H1 (cell line): ENCODE measurements around the gene PTK6. TPM values are rescaled to one million over a fixed set of nuclear protein-coding genes. Genes with fewer than 3 reads are reported as not detected.

ENCODE experiments used
- CTCF ChIA-PET: fragments of 300-600 bp; sonication (Branson Sonifier 250); formaldehyde crosslinking; loops from one replicate; lab custom pipeline; 2021; ENCODE audit not compliant: partially characterized antibody; lab: Charles Lee
- POLR2A ChIA-PET: fragments of 300-600 bp; sonication (Branson Sonifier 250); formaldehyde crosslinking; loops from one replicate; lab custom pipeline; 2021; ENCODE audit warnings: inconsistent platforms; ENCODE audit not compliant: partially characterized antibody; lab: Charles Lee
- DNase-seq, 2 experiments: peaks; one replicate each; pipeline versions ENCODE4 v3.0.0 to v3.0.0-alpha.2; 2010 to 2022; ENCODE audit warnings: low spot score in 2 of 2, low read depth in 1 of 2, mixed read lengths in 1 of 2
- FAIRE-seq: peaks from 2 replicates; lab custom pipeline; 2011; peaks lifted over from hg19 to GRCh38; lab: Jason Lieb, UNC
- H2AFZ ChIP-seq: 2 replicates; pipeline ENCODE4 v1.8.1; 2012; ENCODE audit warnings: low read length, inconsistent platforms
- H2AK5ac ChIP-seq: 2 replicates; pipeline ENCODE4 v1.6.1; 2013; ENCODE audit warnings: low read depth, low read length
- H2BK120ac ChIP-seq: replicated peaks from 2 replicates; pipeline ENCODE3; 2013; ENCODE audit warnings: low read depth, low read length, inconsistent platforms
- H2BK12ac ChIP-seq: 2 replicates; pipeline ENCODE4 v1.6.1; 2013; ENCODE audit warnings: low read depth, low read length
- H2BK15ac ChIP-seq: 2 replicates; pipeline ENCODE4 v1.6.1; 2013; ENCODE audit warnings: low read length
- H2BK20ac ChIP-seq: 2 replicates; pipeline ENCODE4 v1.6.1; 2013; ENCODE audit warnings: low read length
- H2BK5ac ChIP-seq: 2 replicates; pipeline ENCODE4 v1.6.1; 2013; ENCODE audit warnings: low read depth, low read length
- H3K14ac ChIP-seq: 2 replicates; pipeline ENCODE4 v1.6.1; 2013; ENCODE audit warnings: inconsistent platforms; ENCODE audit not compliant: insufficient read length
- H3K18ac ChIP-seq: 2 replicates; pipeline ENCODE4 v1.6.1; 2013; ENCODE audit warnings: low read length; ENCODE audit errors: extremely low read depth
- H3K23ac ChIP-seq: 2 replicates; pipeline ENCODE4 v1.6.1; 2013; ENCODE audit warnings: inconsistent platforms; ENCODE audit not compliant: insufficient read length
- H3K23me2 ChIP-seq: 2 replicates; pipeline ENCODE4 v1.6.1; 2013; ENCODE audit warnings: low read depth, low read length
- H3K27ac ChIP-seq: 2 replicates; pipeline ENCODE4 v1.6.1; 2011; ENCODE audit warnings: low read depth, low read length, inconsistent platforms
- H3K27me3 ChIP-seq, 4 experiments: replicated peaks in 1 of 4; 1 replicate in 1 of 4; 2 replicates in 3 of 4; pipeline versions ENCODE4 v1.6.1 to v1.8.1; 2011 to 2013; ENCODE audit warnings: low read length in 3 of 4, mild to moderate bottlenecking in 3 of 4, inconsistent platforms in 2 of 4, mixed read lengths in 2 of 4, moderate library complexity in 1 of 4; ENCODE audit not compliant: control insufficient read depth in 3 of 4, insufficient read depth in 3 of 4; ENCODE audit errors: extremely low read depth in 1 of 4
- H3K36me3 ChIP-seq, 4 experiments: 2 replicates each; pipeline versions ENCODE4 v1.6.1 to v1.8.1; 2011 to 2013; ENCODE audit warnings: mild to moderate bottlenecking in 4 of 4, low read length in 3 of 4, moderate library complexity in 2 of 4, control low read depth in 1 of 4, inconsistent platforms in 1 of 4; ENCODE audit not compliant: insufficient read depth in 4 of 4, control insufficient read depth in 2 of 4
- H3K4ac ChIP-seq: replicated peaks from 2 replicates; pipeline ENCODE3; 2013; ENCODE audit warnings: low read length, low read depth, mixed read lengths, inconsistent platforms; ENCODE audit not compliant: insufficient read length
- H3K4me1 ChIP-seq, 4 experiments: replicated peaks in 1 of 4; 1 replicate in 1 of 4; 2 replicates in 3 of 4; pipeline versions ENCODE4 v1.6.1 to v1.8.1; 2011 to 2013; ENCODE audit warnings: low read length in 3 of 4, inconsistent platforms in 2 of 4, mixed read lengths in 1 of 4; ENCODE audit not compliant: insufficient read depth in 4 of 4, control insufficient read depth in 3 of 4
- H3K4me2 ChIP-seq, 2 experiments: 2 replicates each; pipeline versions ENCODE4 v1.6.1 to v1.8.1; 2011 to 2013; ENCODE audit warnings: low read depth in 2 of 2, low read length in 2 of 2, control low read depth in 1 of 2, inconsistent platforms in 1 of 2, mild to moderate bottlenecking in 1 of 2; ENCODE audit not compliant: insufficient read depth in 1 of 2
- H3K4me3 ChIP-seq, 4 experiments: fragments of 200-600, 300-600 bp in 1 of 4; sonication (generic), shearing (Covaris generic), sonication (Bioruptor Twin) in 1 of 4; 2 replicates each; pipeline versions ENCODE4 v1.5.1 to v1.8.1; 2011 to 2016; ENCODE audit warnings: low read length in 4 of 4, low read depth in 3 of 4, control low read depth in 2 of 4, inconsistent platforms in 2 of 4, mild to moderate bottlenecking in 2 of 4, mixed read lengths in 1 of 4, moderate library complexity in 1 of 4; ENCODE audit not compliant: insufficient read depth in 2 of 4; ENCODE audit errors: extremely low read depth in 1 of 4
- H3K56ac ChIP-seq: replicated peaks from 2 replicates; pipeline ENCODE3; 2013; ENCODE audit warnings: low read depth, mild to moderate bottlenecking, mixed read lengths, low read length, inconsistent platforms; ENCODE audit not compliant: insufficient read length
- H3K79me1 ChIP-seq: 2 replicates; pipeline ENCODE4 v1.6.1; 2013; ENCODE audit warnings: low read depth, low read length, control low read depth
- H3K79me2 ChIP-seq, 2 experiments: 2 replicates each; pipeline versions ENCODE4 v1.6.1 to v1.8.1; 2012 to 2013; ENCODE audit warnings: low read length in 2 of 2, mild to moderate bottlenecking in 2 of 2, inconsistent platforms in 1 of 2; ENCODE audit not compliant: insufficient read depth in 2 of 2, control insufficient read depth in 1 of 2
- H3K9ac ChIP-seq, 4 experiments: replicated peaks in 1 of 4; 1 replicate in 1 of 4; 2 replicates in 3 of 4; pipeline versions ENCODE4 v1.6.1 to v1.8.1; 2011 to 2013; ENCODE audit warnings: low read depth in 3 of 4, low read length in 3 of 4, control low read depth in 2 of 4, mild to moderate bottlenecking in 2 of 4, moderate library complexity in 2 of 4, inconsistent platforms in 1 of 4; ENCODE audit errors: extremely low read depth in 1 of 4
- H3K9me3 ChIP-seq, 2 experiments: 2 replicates each; pipeline versions ENCODE4 v1.6.1 to v1.8.1; 2012 to 2013; ENCODE audit warnings: mild to moderate bottlenecking in 2 of 2, moderate library complexity in 2 of 2, control low read depth in 1 of 2, inconsistent platforms in 1 of 2, low read depth in 1 of 2, low read length in 1 of 2, mixed read lengths in 1 of 2; ENCODE audit not compliant: insufficient read depth in 2 of 2
- H4K20me1 ChIP-seq, 2 experiments: replicated peaks in 1 of 2; 2 replicates each; pipeline versions ENCODE3 to v1.8.1; 2011 to 2013; ENCODE audit warnings: inconsistent platforms in 2 of 2, low read length in 2 of 2, mild to moderate bottlenecking in 1 of 2; ENCODE audit not compliant: insufficient read depth in 2 of 2, control insufficient read depth in 1 of 2
- H4K5ac ChIP-seq: 2 replicates; pipeline ENCODE4 v1.6.1; 2013; ENCODE audit warnings: low read length, low read depth, mixed read lengths, inconsistent platforms; ENCODE audit not compliant: insufficient read length
- H4K8ac ChIP-seq: 2 replicates; pipeline ENCODE4 v1.8.0; 2013; ENCODE audit warnings: mild to moderate bottlenecking, moderate library complexity, low read length, inconsistent platforms; ENCODE audit not compliant: insufficient read depth; ENCODE audit errors: extremely low read depth
- H4K91ac ChIP-seq: replicated peaks from 2 replicates; pipeline ENCODE3; 2013; ENCODE audit warnings: low read length, mixed read lengths, inconsistent platforms; ENCODE audit not compliant: insufficient read length
- SP1 ChIP-seq: IDR thresholded peaks from 2 replicates; pipeline ENCODE4 v1.6.1; 2011; ENCODE audit warnings: low read depth, low read length
- TEAD4 ChIP-seq: IDR thresholded peaks from 2 replicates; pipeline ENCODE4 v1.6.1; 2012; ENCODE audit warnings: low read depth, low read length, inconsistent platforms, mixed read lengths
- WGBS, 2 experiments: shearing (Covaris generic) in 1 of 2; methylation state at CpG; one replicate each; pipeline versions ENCODE4 v1.1.6 to v1.1.7; 2013 to 2015; ENCODE audit warnings: low lambda C conversion rate in 2 of 2, mixed read lengths in 2 of 2, inconsistent platforms in 1 of 2, low coverage in 1 of 2, missing lambda C conversion rate in 1 of 2; ENCODE audit not compliant: insufficient replicate concordance in 2 of 2, insufficient coverage in 1 of 2, insufficient read length in 1 of 2; ENCODE audit errors: extremely low coverage in 1 of 2, missing lambda C conversion rate in 1 of 2; 5-methylcytosine and 5-hydroxymethylcytosine counted together
- polyA plus RNA-seq, 7 experiments: library from polyadenylated mRNA; depleted of rRNA in 3 of 7; stranded (reverse) in 5 of 7; unstranded in 2 of 7; fragments of >200 nt in 5 of 7; fragments of 200-250 nt in 2 of 7; gene quantifications; 1 replicate in 5 of 7; 2 replicates in 1 of 7; 4 replicates in 1 of 7; pipeline versions ENCODE4 v1.2.1 to v1.2.3, GENCODE V29; 2011 to 2013; ENCODE audit warnings: missing spikeins in 2 of 7, mixed read lengths in 2 of 7
- total RNA-seq: library from RNA; stranded (reverse); fragmentation: NEBNext Ultra II Directional; extraction: Animal tissue kit (Norgen Biotek cat#: 25700); gene quantifications from 2 replicates; pipeline ENCODE4 v1.2.1, GENCODE V29; 2021

Gene PTK6
- total and polyA plus RNA-seq, 2 of the 8 experiments (the other 6 are each of a cell fraction or from before 2014, with no cell fraction given) = 0.12 to 0.19 TPM

DNA sequence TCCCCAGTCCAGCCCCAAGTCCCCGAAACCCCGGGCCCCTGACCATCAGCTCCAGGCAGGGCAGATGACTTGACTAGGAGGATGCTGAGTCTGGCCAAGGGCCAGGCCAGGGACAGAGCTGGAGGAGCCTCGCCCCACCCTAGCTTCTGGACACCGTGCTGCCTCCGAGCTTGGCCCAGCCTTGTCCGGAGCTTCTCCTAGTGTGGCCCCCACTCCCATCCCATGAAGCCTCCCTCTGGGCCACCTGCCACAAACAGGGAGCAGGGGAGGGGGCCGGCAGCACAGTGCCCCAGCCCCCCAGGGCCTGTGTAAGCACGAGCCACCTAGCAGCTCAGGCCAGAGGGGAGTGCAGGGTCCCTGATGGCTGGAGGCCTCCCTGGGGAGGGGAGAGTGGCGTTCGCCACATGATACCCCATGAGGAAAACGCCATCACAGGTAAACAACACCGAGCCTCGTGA lies 43.6 kb downstream of the PTK6 start:
- Histone ChIP-seq H3K14ac (no peak overlapping the region), H2AFZ (no peak overlapping the region), H3K4me2 (no peak overlapping the region), H4K8ac (no peak overlapping the region), H3K23ac (no peak overlapping the region), H3K36me3 (peaks cover 0 to 8% (median 1%) of the 10 kb centered on the region in 4 experiments; a peak in 5 of 8 replicates), H4K5ac (no peak overlapping the region), H3K9me3 (no peaks in the 10 kb centered on the region), H2BK15ac (no peak overlapping the region), H2BK5ac (no peak overlapping the region), H2BK20ac (no peak overlapping the region), H3K4me1 (peaks cover 0 to 21% (median 12%) of the 10 kb centered on the region in 4 experiments; a peak in 6 of 7 replicates), H2BK12ac (no peak overlapping the region), H3K9ac (no peak overlapping the region), H3K79me2 (no peaks in the 10 kb centered on the region), H3K27me3 (peaks cover 3 to 37% (median 33%) of the 10 kb centered on the region in 4 experiments), H4K91ac (no peak overlapping the region), H3K56ac (no peak overlapping the region), H2BK120ac (no peak overlapping the region), H3K18ac (no peak overlapping the region)
- ChIA-PET CTCF (interaction anchor here (0.6 to 1.5 kb wide), 5 partner anchors 9 to 324 kb away, joined by 3 to 6 read pairs (median 3); no protein-coding TSS in a partner anchor), POLR2A (interaction anchor here (1.0 to 2.2 kb wide), 2 partner anchors 28 to 29 kb away, joined by 4 to 6 read pairs; partner anchors contain the start of gene PPDPF)
- 86% methylated on average over 10 of the region's 13 CpGs; no CpG with 5 or more reads in 1 of the 2 experiments for WGBS, 2 experiments
- TF ChIP-seq TEAD4 = no peak
- no peak for TF ChIP-seq SP1
- TF ChIP-seq, all 59 proteins: peak for 0
- DNase-seq = no peak
- Histone ChIP-seq H2AK5ac (no peak overlapping the region), H3K4ac (no peak overlapping the region), H4K20me1 (peaks cover 0 to 10% of the 10 kb centered on the region in 2 experiments), H3K27ac (no peak overlapping the region), H3K79me1 (no peaks in the 10 kb centered on the region), H3K23me2 (peaks cover 18% of the 10 kb centered on the region; the same call in 1 of the 2 replicates), H3K4me3 (no peak overlapping the region)
- no peak for FAIRE-seq
